Choroid plexus epithelial cell (primary cell): ENCODE data around the gene NIPAL3.

ENCODE experiments used
- DNase-seq: peaks from one replicate; pipeline ENCODE4 v3.0.0-alpha.2; 2010; ENCODE audit warnings: low read depth
- H3K4me3 ChIP-seq: 2 replicates; pipeline ENCODE4 v1.5.1; 2011; ENCODE audit warnings: low read depth, mild to moderate bottlenecking, control low read depth, low read length, moderate library complexity
- TF ChIP-seq, protein P1 (sequence below): conservative IDR thresholded peaks from 2 replicates; pipeline ENCODE4 v1.5.1; 2011; ENCODE audit warnings: low read depth, mild to moderate bottlenecking, control low read depth, inconsistent platforms, low read length, moderate library complexity

The NIPAL3 gene

DNA sequence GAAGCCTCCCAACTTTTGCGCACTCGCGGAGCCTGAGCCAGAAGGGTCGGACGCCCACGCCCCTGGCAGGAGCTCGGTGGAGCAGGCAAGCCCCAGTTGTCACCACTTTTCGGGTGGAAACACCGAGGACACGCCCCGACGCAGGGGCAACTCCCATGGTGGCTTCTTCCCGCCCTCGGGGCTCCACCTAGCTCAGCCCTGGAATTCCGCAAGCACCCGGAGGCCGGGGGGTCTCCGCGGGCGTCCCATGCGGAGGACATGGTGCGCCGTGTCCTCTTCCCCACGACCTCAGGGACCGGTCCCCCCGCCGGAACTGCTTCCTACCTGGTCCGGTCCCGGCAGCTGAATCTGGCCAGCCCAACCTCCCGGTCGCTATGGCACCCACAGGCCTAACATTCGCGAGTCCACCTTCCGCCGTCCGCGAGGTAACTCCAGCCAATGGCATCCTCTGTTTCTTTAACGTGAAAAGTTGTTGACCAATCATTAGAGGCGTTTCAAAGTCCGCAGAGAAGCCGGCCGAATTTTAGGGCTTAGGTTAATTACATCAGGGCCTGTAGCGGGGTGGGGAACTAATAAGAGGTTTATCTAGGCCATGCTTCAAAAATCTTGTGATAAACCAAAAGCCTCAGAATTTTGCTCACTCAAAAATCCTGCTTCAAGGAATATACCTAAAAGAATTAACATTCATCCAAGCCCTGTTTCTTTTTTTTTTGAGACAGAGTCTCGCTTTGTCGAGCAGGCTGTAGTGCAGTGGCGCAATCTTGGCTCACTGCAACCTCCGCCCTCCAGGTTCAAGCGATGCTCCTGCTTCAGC, 2.0 kb upstream of the NIPAL3 start, which contains the start of gene STPG1:
STPG1 (minus strand) TSS at position 433 of the 814 bp plus-strand sequence. CDS start 12,394 bp downstream, outside the sequence.
- H3K4me3 ChIP-seq = peak within 1 kb of the TSS; percentile 85
- TF ChIP-seq, protein P1, sequence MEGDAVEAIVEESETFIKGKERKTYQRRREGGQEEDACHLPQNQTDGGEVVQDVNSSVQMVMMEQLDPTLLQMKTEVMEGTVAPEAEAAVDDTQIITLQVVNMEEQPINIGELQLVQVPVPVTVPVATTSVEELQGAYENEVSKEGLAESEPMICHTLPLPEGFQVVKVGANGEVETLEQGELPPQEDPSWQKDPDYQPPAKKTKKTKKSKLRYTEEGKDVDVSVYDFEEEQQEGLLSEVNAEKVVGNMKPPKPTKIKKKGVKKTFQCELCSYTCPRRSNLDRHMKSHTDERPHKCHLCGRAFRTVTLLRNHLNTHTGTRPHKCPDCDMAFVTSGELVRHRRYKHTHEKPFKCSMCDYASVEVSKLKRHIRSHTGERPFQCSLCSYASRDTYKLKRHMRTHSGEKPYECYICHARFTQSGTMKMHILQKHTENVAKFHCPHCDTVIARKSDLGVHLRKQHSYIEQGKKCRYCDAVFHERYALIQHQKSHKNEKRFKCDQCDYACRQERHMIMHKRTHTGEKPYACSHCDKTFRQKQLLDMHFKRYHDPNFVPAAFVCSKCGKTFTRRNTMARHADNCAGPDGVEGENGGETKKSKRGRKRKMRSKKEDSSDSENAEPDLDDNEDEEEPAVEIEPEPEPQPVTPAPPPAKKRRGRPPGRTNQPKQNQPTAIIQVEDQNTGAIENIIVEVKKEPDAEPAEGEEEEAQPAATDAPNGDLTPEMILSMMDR = no peak
- DNase-seq = peak; percentile 84

DNA sequence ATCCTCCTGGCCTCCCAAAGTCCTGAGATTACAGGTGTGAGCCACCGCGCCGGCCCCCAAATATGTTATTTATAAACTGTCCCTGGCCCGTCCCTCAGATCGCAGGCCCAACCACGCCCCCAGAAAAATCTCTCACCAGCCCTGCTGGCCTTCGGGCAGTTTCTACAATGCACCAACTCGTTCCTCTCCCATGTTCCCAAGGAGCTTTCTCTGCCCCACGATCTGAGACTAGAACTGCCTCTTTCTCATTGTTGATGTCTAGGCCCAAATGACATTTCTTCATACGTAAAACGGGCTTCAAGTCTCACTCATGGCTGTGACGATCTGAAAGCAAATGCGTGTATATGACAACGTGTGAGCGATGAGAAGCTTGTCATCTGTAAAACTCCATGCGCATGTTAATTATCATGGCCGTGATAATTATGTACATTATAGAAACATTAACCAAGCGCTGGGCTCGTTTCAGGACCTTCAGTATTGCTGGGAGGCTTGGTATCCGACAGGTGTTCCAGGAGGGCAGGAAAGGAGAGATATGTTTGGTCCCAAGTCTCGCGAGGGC, 748 bp upstream of the NIPAL3 start:
- no peak for DNase-seq
- H3K4me3 ChIP-seq = no peak overlapping the region
- TF ChIP-seq, protein P1 = no peak

DNA sequence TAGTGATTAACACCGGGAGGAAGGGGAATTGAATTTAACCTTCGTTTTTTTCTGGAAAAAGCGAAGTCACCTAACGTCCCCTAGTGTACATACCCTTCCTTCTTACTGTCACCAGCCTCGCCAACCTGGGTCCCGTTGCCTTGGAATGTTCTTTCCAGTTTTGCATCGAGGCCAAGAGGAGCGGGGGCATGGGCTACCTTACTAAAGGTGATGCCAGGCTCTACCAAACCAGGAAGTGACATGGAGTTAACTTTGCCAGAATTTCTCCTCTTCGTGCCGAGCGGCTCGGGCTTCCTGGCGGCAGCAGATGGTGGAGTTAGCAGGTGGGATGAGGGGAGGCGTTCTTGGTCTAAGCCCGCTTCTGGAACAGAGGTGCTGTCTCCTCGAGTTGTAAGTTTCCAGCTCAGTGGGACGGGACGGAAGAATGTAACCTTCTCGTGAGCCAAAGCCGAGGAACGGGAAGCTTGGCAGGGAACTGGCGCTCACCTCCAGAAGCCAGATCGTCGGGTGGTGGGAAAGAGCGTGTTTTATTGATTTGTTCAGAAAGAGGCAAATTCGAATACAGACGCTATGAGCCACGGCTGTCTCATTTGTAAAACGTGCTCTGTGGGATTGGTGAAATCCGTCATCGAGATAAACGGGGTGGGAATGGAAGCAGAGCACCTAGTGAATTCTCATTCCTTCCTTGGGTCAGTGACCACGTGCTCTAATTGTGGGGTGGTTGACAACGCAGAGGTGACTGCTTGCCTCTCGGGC, 486 bp downstream of the NIPAL3 start:
- DNase-seq = peak; percentile 36
- H3K4me3 ChIP-seq = peak overlapping the region; percentile 70
- TF ChIP-seq, protein P1 = no peak

DNA sequence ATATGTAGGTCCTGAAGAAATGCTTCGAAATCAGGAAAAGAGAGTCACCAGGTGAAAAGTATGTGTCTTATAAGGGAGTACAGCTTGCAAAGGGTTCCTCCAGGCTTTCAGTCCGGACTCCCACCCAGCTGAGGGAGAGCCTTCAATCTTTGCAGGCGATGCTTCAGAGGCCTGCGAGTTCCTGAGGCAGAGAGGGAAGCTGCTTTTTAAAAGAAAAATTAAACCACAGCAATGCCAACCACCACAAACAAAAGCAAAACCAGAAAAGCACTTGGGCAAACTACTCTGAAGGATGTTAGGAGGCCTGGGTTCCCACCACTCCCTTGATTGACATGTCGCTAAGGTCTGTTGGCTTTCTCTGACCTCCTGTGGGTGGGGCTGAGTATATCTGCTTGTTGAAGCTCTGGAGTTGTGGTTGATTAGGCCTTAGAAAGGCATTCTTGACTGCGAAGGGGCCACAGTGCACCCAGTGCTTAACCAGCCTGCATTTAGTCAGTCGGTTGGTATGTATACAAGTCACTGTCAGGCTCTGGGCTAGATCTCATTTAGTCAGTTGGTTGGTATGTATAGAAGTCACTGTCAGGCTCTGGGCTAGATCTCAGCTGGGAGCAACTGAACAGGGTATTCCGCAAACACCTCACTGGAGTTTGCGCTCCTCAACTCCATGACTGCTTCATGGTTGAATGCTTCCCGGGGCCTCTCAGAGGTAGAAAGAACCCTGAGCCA, 1.2 kb downstream of the NIPAL3 start:
- TF ChIP-seq, protein P1 = no peak
- peak overlapping the region; percentile 70 for H3K4me3 ChIP-seq
- peak; percentile 94 for DNase-seq

DNA sequence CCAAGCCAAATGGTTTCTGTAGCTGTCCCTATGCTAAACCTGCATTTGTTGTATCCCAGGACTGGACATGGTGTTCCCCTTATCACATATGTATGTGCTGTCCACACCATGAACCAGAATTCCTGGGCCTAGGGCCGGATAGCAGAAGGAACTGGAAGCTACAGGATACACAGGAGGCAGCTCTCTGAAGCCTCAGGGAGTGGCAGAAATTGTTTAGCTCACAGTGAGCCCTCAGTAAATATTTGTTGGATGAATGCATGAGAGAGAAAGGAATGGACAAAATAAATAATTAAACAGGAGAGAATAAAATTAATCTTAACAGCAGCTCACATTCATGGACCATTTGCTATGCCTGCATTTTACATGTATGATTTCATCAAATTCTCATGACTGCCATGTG, 2.1 kb downstream of the NIPAL3 start:
- DNase-seq = peak; percentile 40
- TF ChIP-seq, protein P1 = no peak
- no peak overlapping the region for H3K4me3 ChIP-seq

DNA sequence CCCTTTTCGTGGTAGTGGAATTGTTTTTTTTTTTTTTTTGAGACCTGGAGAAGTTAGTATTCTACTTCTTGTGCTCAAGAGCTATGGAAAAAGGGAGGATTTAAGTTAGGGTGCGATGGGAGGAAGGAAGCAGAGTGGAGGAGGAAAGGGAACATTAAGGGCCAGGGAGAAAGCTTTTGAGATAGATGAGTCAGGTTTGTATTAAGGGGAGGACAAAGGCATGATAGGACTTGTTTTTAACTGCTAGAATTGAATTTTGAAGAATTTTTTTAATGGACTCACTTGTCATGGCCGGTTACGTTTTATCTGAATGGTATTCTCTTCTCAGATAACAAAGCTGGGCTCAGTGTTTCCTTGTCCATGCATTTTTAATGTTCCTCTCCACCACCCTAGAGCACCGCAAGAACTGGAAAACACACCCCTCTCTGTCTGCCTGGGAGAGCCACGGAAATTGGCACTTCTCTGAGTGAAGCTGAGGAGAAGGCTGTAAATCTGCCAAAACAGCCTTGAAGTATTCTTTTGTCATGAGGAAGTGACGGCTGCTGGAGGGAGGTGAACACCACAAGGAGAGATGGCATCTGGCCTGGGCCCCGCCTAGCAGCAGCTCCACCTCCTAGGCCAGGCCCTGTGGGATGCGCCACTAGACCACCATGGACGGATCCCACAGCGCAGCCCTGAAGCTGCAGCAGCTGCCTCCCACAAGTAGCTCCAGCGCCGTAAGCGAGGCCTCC, 3.5 kb downstream of the NIPAL3 start:
- peak; percentile 32 for DNase-seq
- TF ChIP-seq, protein P1 = no peak
- no peak overlapping the region for H3K4me3 ChIP-seq
